Measurements from ENCODE around the gene PODXL2. TPM values are rescaled to one million over a fixed set of nuclear protein-coding genes. Genes with fewer than 3 reads are reported as not detected.

PODXL2 gene
- total RNA-seq, 4 donors from 2014 or later = 2.1 to 5.5 (median 4.4) TPM

DNA sequence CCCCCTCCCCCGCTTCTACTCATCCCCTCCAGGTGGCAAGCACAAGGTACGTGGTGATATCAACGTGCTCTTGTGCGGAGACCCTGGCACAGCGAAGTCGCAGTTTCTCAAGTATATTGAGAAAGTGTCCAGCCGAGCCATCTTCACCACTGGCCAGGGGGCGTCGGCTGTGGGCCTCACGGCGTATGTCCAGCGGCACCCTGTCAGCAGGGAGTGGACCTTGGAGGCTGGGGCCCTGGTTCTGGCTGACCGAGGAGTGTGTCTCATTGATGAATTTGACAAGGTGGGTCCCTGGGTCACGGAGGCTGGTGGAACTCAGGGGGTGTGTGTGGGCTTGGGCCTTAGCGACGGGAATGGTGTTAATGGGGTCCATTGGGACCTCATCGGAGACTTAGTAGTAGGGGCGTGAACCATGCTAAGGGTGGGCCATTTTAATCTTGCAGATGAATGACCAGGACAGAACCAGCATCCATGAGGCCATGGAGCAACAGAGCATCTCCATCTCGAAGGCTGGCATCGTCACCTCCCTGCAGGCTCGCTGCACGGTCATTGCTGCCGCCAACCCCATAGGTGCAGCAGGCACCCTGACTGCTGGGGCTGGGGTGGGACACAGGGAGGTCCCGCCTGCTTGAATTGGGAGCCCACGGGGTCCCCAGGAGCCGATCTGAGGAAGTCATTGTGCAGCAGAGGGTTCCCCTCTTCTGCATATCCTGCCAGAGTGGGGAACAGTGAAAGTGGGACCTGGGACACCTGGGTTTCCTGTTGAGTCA lies 12.0 kb upstream of the PODXL2 start:
- no peaks in the 10 kb centered on the region for H3K27me3 ChIP-seq
- no peak overlapping the region for H3K4me3 ChIP-seq
- H3K27ac ChIP-seq = no peak overlapping the region
- 91 to 93% methylated on average over 16 to 17 of the region's 26 CpGs for WGBS, 2 donors
- peaks cover 0 to 90% (median 0%) of the 10 kb centered on the region in 3 donors for H3K36me3 ChIP-seq
- H3K9me3 ChIP-seq = no peaks in the 10 kb centered on the region
- intact Hi-C loops (cut with DNase I) = no loop called here
- DNase-seq = no peak
- TF ChIP-seq POLR2A (IDR thresholded peaks at IDR 0.05) = no peak
- TF ChIP-seq, protein P1, sequence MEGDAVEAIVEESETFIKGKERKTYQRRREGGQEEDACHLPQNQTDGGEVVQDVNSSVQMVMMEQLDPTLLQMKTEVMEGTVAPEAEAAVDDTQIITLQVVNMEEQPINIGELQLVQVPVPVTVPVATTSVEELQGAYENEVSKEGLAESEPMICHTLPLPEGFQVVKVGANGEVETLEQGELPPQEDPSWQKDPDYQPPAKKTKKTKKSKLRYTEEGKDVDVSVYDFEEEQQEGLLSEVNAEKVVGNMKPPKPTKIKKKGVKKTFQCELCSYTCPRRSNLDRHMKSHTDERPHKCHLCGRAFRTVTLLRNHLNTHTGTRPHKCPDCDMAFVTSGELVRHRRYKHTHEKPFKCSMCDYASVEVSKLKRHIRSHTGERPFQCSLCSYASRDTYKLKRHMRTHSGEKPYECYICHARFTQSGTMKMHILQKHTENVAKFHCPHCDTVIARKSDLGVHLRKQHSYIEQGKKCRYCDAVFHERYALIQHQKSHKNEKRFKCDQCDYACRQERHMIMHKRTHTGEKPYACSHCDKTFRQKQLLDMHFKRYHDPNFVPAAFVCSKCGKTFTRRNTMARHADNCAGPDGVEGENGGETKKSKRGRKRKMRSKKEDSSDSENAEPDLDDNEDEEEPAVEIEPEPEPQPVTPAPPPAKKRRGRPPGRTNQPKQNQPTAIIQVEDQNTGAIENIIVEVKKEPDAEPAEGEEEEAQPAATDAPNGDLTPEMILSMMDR (IDR thresholded peaks at IDR 0.05) = no peak
- no peaks in the 10 kb centered on the region for H3K4me1 ChIP-seq

DNA sequence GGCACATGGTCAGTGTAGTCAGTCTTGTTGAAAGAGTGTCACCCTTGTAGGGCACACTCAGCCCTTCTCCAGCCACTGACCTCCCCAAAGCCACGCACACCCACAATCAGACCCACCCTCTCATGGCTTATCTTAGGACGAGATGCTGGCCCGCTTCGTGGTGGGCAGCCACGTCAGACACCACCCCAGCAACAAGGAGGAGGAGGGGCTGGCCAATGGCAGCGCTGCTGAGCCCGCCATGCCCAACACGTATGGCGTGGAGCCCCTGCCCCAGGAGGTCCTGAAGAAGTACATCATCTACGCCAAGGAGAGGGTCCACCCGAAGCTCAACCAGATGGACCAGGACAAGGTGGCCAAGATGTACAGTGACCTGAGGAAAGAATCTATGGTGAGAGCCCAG lies 10.1 kb upstream of the PODXL2 start:
- WGBS, 2 donors = 94 to 100% methylated on average over 1 to 3 of the region's 11 CpGs
- intact Hi-C loops (cut with DNase I) = no loop called here
- H3K36me3 ChIP-seq = peaks cover 0 to 74% (median 0%) of the 10 kb centered on the region in 3 donors

DNA sequence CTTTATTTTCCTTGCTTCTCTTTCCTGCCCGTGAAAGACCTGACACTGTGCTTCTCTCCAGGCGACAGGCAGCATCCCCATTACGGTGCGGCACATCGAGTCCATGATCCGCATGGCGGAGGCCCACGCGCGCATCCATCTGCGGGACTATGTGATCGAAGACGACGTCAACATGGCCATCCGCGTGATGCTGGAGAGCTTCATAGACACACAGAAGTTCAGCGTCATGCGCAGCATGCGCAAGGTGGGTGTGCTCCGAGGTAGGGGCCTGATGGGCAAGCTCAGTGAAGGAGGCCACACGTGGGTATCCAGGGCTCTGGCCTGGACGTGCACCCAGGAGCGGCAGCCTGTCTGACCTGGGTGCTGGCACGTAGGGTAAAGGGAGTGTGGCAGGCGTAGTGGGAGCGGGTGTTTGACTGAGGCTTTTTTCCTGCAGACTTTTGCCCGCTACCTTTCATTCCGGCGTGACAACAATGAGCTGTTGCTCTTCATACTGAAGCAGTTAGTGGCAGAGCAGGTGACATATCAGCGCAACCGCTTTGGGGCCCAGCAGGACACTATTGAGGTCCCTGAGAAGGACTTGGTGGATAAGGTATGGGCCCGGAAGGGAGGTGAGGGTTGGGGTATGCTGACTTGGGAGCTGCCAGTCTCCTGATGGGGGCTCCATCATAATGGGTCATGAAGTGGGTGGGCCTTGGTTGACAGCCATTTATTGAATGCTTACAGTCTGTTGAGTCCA lies 8.2 kb upstream of the PODXL2 start:
- TF ChIP-seq, protein P1 (IDR thresholded peaks at IDR 0.05) = no peak
- no peak for TF ChIP-seq POLR2A (IDR thresholded peaks at IDR 0.05)
- H3K9me3 ChIP-seq = no peaks in the 10 kb centered on the region
- intact Hi-C loops (cut with DNase I) = no loop called here
- 94% methylated on average over 17 to 29 of the region's 32 CpGs for WGBS, 2 donors
- H3K4me1 ChIP-seq = no peaks in the 10 kb centered on the region
- H3K27ac ChIP-seq = no peak overlapping the region
- H3K27me3 ChIP-seq = no peaks in the 10 kb centered on the region
- no peak for DNase-seq
- H3K36me3 ChIP-seq = peaks cover 0 to 62% (median 0%) of the 10 kb centered on the region in 3 donors
- no peak overlapping the region for H3K4me3 ChIP-seq

More for the DNA sequence above, 10.1 kb upstream of the PODXL2 start:
- H3K4me3 ChIP-seq = no peak overlapping the region
- no peaks in the 10 kb centered on the region for H3K27me3 ChIP-seq
- no peak for DNase-seq
- TF ChIP-seq, protein P1 (IDR thresholded peaks at IDR 0.05) = no peak
- no peak for TF ChIP-seq POLR2A (IDR thresholded peaks at IDR 0.05)
- no peak overlapping the region for H3K27ac ChIP-seq
- no peaks in the 10 kb centered on the region for H3K9me3 ChIP-seq
- no peaks in the 10 kb centered on the region for H3K4me1 ChIP-seq

DNA sequence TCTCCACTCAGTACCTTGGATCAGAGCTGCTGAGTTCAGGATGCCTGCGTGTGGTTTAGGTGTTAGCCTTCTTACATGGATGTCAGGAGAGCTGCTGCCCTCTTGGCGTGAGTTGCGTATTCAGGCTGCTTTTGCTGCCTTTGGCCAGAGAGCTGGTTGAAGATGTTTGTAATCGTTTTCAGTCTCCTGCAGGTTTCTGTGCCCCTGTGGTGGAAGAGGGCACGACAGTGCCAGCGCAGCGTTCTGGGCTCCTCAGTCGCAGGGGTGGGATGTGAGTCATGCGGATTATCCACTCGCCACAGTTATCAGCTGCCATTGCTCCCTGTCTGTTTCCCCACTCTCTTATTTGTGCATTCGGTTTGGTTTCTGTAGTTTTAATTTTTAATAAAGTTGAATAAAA lies 7.0 kb upstream of the PODXL2 start:
- no peaks in the 10 kb centered on the region for H3K27me3 ChIP-seq
- intact Hi-C loops (cut with DNase I) = no loop called here
- DNase-seq = no peak
- no peak overlapping the region for H3K4me3 ChIP-seq
- WGBS, 2 donors = 89 to 97% methylated on average over 9 of the region's 11 CpGs
- peaks cover 0 to 50% (median 0%) of the 10 kb centered on the region in 3 donors for H3K36me3 ChIP-seq
- H3K27ac ChIP-seq = no peak overlapping the region
- TF ChIP-seq, protein P1 (IDR thresholded peaks at IDR 0.05) = no peak
- no peak for TF ChIP-seq POLR2A (IDR thresholded peaks at IDR 0.05)
- H3K4me1 ChIP-seq = no peaks in the 10 kb centered on the region
- H3K9me3 ChIP-seq = no peaks in the 10 kb centered on the region
